Stimulated activated CD4-positive, alpha-beta T cell treated with anti-CD3 and anti-CD28 coated beads, Interleukin-1b, Interleukin-23, amount 100 ng/mL, for 4 hours (primary cell): Measurements from ENCODE around the gene KCNMB1.

Experiments used
- DNase-seq, 2 donors: peaks; one replicate each; pipeline ENCODE4 v3.0.0-alpha.2; 2020; ENCODE audit warnings: low read depth in 2 of 2

KCNMB1 gene

GRCh38 chr5:170341545-170341944 lies 47.6 kb downstream of the KCNMB1 start:
- DNase-seq: no peak

GRCh38 chr5:170339780-170340167 lies 49.4 kb downstream of the KCNMB1 start:
- DNase-seq: no peak

GRCh38 chr5:170338933-170339779 lies 50.0 kb downstream of the KCNMB1 start:
- peak; percentile 48 to 57 for DNase-seq

- no peak for DNase-seq
Observed at GRCh38 chr5:170338291-170338690, 50.9 kb downstream of the KCNMB1 start.

GRCh38 chr5:170337045-170337733 lies 52.0 kb downstream of the KCNMB1 start:
- DNase-seq: no peak

GRCh38 chr5:170336065-170336464 lies 53.1 kb downstream of the KCNMB1 start:
- no peak for DNase-seq

GRCh38 chr5:170334626-170335025 lies 54.5 kb downstream of the KCNMB1 start:
- DNase-seq: no peak

GRCh38 chr5:170333161-170333910 lies 55.8 kb downstream of the KCNMB1 start:
- peak; percentile 23 to 56 for DNase-seq

GRCh38 chr5:170332058-170332457 lies 57.1 kb downstream of the KCNMB1 start:
- no peak for DNase-seq

- DNase-seq: no peak
Observed at GRCh38 chr5:170330568-170331054, 58.6 kb downstream of the KCNMB1 start.

GRCh38 chr5:170329524-170329923 lies 59.6 kb downstream of the KCNMB1 start:
- no peak for DNase-seq

- DNase-seq: no peak
Observed at GRCh38 chr5:170327829-170328228, 61.3 kb downstream of the KCNMB1 start.

- no peak for DNase-seq
Observed at GRCh38 chr5:170327168-170327567, 62.0 kb downstream of the KCNMB1 start.
